Nephron (organoid): ENCODE measurements around the gene SRF.

Experiments
- H3K27ac Mint-ChIP-seq, 3 experiments: 2 replicates each; pipeline ENCODE4 v1.8.0; 2020; ENCODE audit warnings: mixed read lengths in 3 of 3, mild to moderate bottlenecking in 2 of 3, moderate library complexity in 1 of 3
- H3K27me3 Mint-ChIP-seq: 2 replicates; pipeline ENCODE4 v1.8.0; 2021; ENCODE audit warnings: low read depth, mild to moderate bottlenecking, moderate library complexity, mixed read lengths
- H3K36me3 Mint-ChIP-seq: 2 replicates; pipeline ENCODE4 v1.8.0; 2020; ENCODE audit warnings: low read depth, mixed read lengths
- H3K4me1 Mint-ChIP-seq: 2 replicates; pipeline ENCODE4 v1.8.0; 2020; ENCODE audit warnings: mixed read lengths
- H3K4me3 Mint-ChIP-seq, 3 experiments: 2 replicates each; pipeline ENCODE4 v1.8.0; 2020; ENCODE audit warnings: mild to moderate bottlenecking in 3 of 3, mixed read lengths in 3 of 3, moderate library complexity in 2 of 3
- H3K9me3 Mint-ChIP-seq: 2 replicates; pipeline ENCODE4 v1.8.0; 2020; ENCODE audit warnings: mixed read lengths
- TF ChIP-seq, protein P1 (sequence below), 3 experiments: fragments of 200-600 bp; sonication (generic); IDR thresholded peaks; one replicate each; pipeline ENCODE4 v1.5.0; 2021; ENCODE audit warnings: antibody characterized with exemption in 3 of 3; ENCODE audit not compliant: unreplicated experiment in 3 of 3

Gene SRF

DNA sequence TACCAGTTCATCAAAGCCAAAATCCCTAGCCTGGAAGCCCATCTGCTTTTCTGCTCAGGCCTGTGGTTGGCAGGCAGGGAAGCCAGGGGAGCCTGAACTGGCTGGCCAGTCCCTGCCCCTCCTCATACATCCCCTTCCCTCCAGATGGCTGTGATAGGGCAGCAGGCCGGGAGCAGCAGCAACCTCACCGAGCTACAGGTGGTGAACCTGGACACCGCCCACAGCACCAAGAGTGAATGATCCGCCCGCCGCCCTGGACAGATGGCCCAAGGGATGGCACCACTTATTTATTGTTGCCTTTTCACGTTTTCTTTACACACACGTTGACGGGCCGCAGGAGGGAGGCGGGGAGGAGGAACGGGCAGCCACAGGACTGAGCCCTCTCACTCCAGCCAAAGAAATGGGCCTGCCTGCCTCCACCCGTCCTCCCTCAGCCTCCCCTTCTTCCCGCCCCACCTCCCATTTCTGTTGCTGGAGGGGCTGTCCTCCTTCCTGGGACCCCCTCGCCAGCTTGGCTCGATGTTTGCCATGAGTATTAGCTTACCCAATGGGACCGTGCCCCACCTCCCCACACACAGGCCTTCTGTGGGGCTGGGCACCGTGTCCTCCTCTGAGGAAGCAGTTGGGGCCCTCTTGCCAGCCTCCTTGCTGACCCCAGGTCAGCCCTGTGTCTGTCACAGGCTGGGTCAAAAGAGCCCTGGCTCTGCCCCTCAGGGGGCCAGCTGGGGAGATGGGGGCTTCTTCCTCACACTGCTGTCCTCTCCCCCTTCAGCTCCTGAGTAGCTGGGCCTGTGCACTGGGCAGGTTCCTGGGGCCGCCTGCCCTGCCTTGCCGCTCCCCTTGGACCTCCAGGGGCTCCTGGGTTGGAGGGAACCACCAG is 8.1 kb downstream of the SRF start:
- Mint-ChIP-seq H3K27ac (peak overlapping the region in 1 of 3 experiments; percentile 45), H3K27me3 (no peaks in the 10 kb centered on the region), H3K36me3 (peaks cover 31% of the 10 kb centered on the region), H3K9me3 (no peaks in the 10 kb centered on the region), H3K4me1 (peaks cover 39% of the 10 kb centered on the region), H3K4me3 (no peak overlapping the region)
- TF ChIP-seq, protein P1, sequence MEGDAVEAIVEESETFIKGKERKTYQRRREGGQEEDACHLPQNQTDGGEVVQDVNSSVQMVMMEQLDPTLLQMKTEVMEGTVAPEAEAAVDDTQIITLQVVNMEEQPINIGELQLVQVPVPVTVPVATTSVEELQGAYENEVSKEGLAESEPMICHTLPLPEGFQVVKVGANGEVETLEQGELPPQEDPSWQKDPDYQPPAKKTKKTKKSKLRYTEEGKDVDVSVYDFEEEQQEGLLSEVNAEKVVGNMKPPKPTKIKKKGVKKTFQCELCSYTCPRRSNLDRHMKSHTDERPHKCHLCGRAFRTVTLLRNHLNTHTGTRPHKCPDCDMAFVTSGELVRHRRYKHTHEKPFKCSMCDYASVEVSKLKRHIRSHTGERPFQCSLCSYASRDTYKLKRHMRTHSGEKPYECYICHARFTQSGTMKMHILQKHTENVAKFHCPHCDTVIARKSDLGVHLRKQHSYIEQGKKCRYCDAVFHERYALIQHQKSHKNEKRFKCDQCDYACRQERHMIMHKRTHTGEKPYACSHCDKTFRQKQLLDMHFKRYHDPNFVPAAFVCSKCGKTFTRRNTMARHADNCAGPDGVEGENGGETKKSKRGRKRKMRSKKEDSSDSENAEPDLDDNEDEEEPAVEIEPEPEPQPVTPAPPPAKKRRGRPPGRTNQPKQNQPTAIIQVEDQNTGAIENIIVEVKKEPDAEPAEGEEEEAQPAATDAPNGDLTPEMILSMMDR (IDR thresholded peaks at IDR 0.05; ENCODE audit: unreplicated experiment in 3 of 3) = no peak

DNA sequence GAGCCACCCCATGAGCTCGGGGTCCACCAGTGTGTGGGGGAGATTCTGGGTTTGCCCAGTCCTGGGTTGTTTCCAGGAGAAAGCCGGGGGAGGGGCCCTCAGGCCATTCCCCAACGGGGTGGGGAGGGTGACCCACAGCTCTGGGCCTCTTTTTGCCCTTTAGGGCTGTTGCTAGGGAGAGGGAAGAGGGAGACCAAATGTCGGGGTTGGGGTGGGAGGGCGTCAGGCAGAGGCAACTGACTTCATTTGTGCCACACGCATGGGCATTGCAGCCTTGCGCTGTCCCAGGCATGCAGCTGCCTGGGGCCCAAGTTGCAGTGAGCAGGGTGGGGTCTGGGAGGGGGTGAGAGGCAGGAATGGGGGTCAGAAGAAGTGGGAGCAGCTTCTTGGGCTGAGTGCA is 9.0 kb downstream of the SRF start:
- Mint-ChIP-seq H3K9me3 (no peaks in the 10 kb centered on the region), H3K4me3 (peak overlapping the region in 1 of 3 experiments; percentile 88), H3K4me1 (peaks cover 34% of the 10 kb centered on the region), H3K36me3 (peaks cover 29% of the 10 kb centered on the region), H3K27ac (peak overlapping the region in 2 of 3 experiments; percentile 89 to 91), H3K27me3 (no peaks in the 10 kb centered on the region)
- TF ChIP-seq, protein P1 (IDR thresholded peaks at IDR 0.05; ENCODE audit: unreplicated experiment in 3 of 3) = no peak

DNA sequence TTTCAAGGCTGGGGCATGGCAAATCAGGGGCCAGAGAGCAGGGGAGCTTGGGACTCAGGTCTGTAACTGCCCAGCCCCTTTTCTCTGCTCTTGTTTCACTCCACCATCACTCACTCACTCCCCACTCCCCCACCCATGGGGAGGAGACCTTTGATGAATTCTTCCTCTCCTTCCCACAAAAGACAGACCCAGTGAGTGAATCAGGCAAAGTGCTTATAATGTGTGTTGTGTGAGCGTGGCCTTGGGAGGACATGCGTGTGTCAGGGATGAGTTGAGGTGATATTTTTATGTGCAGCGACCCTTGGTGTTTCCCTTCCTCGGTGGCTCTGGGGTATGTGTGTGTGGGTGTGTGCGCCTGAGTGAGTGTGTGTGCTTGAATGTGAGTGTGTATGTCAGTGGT is 9.9 kb downstream of the SRF start:
- Mint-ChIP-seq H3K9me3 (no peaks in the 10 kb centered on the region), H3K36me3 (peaks cover 29% of the 10 kb centered on the region), H3K4me3 (peak overlapping the region; percentile 88 to 96 (median 90)), H3K27ac (peak overlapping the region; percentile 83 to 91 (median 89)), H3K4me1 (peaks cover 32% of the 10 kb centered on the region), H3K27me3 (no peaks in the 10 kb centered on the region)
- TF ChIP-seq, protein P1 (IDR thresholded peaks at IDR 0.05; ENCODE audit: unreplicated experiment in 3 of 3) = no peak

DNA sequence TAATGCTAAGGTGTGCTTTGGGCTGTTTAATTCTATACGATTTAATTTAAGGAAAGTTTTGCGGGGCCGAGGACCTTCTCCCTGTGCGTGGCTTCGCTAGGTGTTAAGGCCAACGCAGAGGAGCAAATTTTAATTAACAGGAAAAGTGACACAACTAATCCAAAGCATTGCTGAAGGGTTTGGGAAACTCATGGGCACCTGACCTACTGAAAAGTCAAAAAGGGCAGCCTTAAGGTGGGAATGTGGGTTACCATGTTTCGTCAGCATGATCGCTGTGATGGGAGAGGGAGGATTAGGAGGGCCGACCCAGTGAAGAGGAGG is 10.5 kb downstream of the SRF start:
- H3K4me3 Mint-ChIP-seq = peak overlapping the region; percentile 88 to 96 (median 90)
- no peaks in the 10 kb centered on the region for H3K27me3 Mint-ChIP-seq
- TF ChIP-seq, protein P1 (IDR thresholded peaks at IDR 0.05; ENCODE audit: unreplicated experiment in 3 of 3) = no peak
- peaks cover 29% of the 10 kb centered on the region for H3K36me3 Mint-ChIP-seq
- H3K4me1 Mint-ChIP-seq = peaks cover 32% of the 10 kb centered on the region
- peak overlapping the region; percentile 83 to 91 (median 89) for H3K27ac Mint-ChIP-seq
- no peaks in the 10 kb centered on the region for H3K9me3 Mint-ChIP-seq

DNA sequence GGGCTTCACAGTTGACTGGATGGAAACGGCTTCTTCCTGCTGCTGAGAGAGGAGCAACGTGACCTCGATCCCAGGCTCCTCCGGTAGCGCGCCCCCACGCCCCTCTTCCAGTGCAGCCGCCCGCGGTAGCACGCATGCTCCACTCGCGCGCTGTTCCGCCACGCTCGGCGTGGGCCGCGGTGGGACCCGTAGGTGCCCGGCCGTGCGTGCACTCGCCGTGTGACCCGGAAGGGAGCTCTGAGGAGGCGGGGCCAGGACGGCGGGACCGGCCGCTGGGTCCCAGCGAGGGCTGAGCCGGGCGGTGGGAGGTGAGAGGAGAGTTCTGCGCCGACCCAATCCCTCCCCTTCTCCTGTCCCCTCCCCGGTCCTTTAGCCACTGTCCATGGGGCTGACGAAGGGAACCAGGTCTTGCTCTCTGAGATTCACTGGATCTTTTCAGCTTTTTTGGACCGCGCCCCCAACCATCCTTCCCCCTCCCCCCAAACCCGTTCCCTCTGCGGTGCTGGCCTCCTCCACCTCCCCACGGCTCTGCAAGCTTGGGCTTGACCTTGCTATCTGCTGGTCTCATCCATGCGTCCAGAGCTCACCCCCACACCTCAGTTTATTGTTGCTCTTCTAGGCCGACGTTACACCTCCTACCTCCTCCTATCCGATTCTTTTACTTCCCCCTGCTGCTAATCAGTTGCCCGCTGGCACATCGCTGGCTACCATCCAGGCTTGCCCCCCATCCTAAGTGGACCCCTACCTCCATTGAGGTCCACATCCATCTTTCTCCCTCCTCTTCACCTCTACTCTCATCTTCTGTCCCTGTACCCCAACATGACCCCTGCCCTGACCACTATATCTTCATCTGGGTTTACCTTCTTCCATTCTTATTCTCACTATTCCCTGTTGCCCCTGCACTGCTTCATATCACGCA is 11.1 kb downstream of the SRF start, which contains the start of gene CUL9:
TSS of gene CUL9 (plus strand) at position 255 of the 919 bp plus-strand sequence. CDS start 2,115 bp downstream, outside the sequence.
- H3K36me3 Mint-ChIP-seq = peaks cover 28% of the 10 kb centered on the region
- H3K27me3 Mint-ChIP-seq = no peaks in the 10 kb centered on the region
- H3K4me1 Mint-ChIP-seq = peaks cover 32% of the 10 kb centered on the region
- no peaks in the 10 kb centered on the region for H3K9me3 Mint-ChIP-seq
- TF ChIP-seq, protein P1 (IDR thresholded peaks at IDR 0.05; ENCODE audit: unreplicated experiment in 3 of 3) = no peak
- H3K27ac Mint-ChIP-seq = peak within 1 kb of the TSS; percentile 83 to 91 (median 89)
- H3K4me3 Mint-ChIP-seq = peak within 1 kb of the TSS; percentile 88 to 96 (median 90)
